ENCODE measurements around the gene PKIB.

The PKIB gene

DNA sequence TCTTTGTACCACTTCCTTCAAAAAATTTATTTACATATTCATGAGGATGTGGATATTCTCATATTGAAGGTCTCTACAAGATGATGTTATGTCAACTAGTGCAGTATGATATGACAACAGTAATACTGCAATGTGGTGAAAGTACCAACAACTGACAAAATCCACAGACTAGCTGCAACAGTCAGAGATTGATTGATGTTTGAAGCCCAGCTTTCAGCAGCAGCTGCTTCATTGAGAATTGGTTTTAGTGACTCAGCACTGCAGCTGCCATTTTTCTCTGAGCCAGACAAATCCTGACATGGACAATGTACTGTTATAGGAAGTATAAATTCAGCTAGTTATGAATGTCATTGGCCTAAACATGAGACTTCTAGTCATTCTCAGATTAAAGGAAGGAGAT, 53.8 kb downstream of the PKIB start:
- Histone ChIP-seq H3K9me3 (ENCODE audit: control insufficient read depth in 2 of 2, low read length in 2 of 2) (no peaks in the 10 kb centered on the region), H3K36me3 (ENCODE audit: control insufficient read depth in 2 of 2, insufficient read depth in 2 of 2, low read length in 2 of 2) (no peaks in the 10 kb centered on the region), H3K27ac (ENCODE audit: low read length) (no peak overlapping the region), H3K27me3 (ENCODE audit: control insufficient read depth in 1 of 2, insufficient read depth in 2 of 2, low read length in 2 of 2) (no peaks in the 10 kb centered on the region), H3K4me1 (ENCODE audit: control insufficient read depth, insufficient read depth, low read length) (no peaks in the 10 kb centered on the region), H3K4me3 (ENCODE audit: low read length in 2 of 2) (no peak overlapping the region), H3K9ac (ENCODE audit: low read length in 2 of 2) (no peak overlapping the region)

DNA sequence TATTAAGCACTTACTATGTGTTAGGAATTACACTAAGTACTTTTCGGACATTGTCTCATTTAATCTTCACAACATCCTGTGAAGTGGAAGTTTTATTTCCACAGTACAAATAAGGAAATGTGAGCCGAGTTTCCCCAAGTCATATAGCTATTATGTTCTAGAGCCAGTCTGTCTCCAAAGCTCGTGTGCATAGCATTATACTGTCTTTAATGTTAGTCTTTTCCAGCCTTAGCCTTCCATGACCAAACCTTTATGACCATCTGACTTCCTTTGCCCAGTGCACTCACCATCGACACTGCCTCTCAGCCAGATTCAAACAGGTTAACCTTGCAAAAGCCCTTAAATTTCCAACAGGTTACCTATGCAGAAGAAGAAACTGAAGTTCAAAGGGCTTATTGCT, 55.7 kb downstream of the PKIB start:
- Histone ChIP-seq H3K36me3 (ENCODE audit: control insufficient read depth in 2 of 2, insufficient read depth in 2 of 2, low read length in 2 of 2) (no peaks in the 10 kb centered on the region), H3K9me3 (ENCODE audit: control insufficient read depth in 2 of 2, low read length in 2 of 2) (no peaks in the 10 kb centered on the region), H3K4me1 (ENCODE audit: control insufficient read depth, insufficient read depth, low read length) (no peaks in the 10 kb centered on the region), H3K9ac (ENCODE audit: low read length in 2 of 2) (no peak overlapping the region), H3K27me3 (ENCODE audit: control insufficient read depth in 1 of 2, insufficient read depth in 2 of 2, low read length in 2 of 2) (no peaks in the 10 kb centered on the region), H3K4me3 (ENCODE audit: low read length in 2 of 2) (no peak overlapping the region), H3K27ac (ENCODE audit: low read length) (no peak overlapping the region)

DNA sequence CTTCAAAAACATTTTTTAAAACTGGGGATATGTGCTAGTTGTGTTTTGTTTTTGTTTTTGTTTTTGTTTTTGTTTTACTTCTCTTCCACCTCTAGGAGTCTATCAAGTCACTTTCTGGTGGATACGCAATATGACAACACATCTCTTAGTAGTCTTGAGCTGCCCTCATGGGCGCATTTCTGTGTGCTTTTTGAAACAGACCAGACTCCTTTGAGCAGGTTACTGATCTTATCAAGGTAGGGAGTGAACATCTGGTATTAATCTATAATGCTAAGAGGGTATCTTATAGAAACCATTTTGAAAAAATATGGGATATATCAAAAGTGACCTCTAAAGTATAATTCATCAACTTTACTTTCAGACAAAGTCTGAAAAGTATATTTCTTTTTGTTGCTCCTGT, 56.2 kb downstream of the PKIB start:
- H3K27ac ChIP-seq (ENCODE audit: low read length): no peak overlapping the region

DNA sequence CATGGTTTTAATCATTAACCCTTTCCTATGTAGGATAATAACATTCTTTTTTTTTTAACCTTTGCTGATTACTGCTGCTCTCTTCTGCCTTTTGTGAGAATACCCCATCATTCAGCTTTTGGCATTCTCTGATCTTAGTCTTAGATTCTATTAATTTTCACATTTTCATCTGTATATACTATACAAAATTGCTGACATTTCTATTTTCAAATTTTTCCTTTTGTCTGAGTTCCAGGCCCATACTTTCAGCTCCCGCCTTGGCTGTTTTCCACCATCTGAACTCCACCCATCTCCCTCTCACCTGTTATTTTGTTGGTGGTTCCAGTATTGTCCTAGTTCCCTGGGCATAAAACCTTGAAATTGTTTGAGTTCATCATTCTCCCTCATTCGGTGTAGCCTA, 59.2 kb downstream of the PKIB start:
- H3K27ac ChIP-seq (ENCODE audit: low read length): no peak overlapping the region

More for the DNA sequence above, 56.2 kb downstream of the PKIB start:
- Histone ChIP-seq H3K36me3 (ENCODE audit: control insufficient read depth in 2 of 2, insufficient read depth in 2 of 2, low read length in 2 of 2) (no peaks in the 10 kb centered on the region), H3K4me1 (ENCODE audit: control insufficient read depth, insufficient read depth, low read length) (no peaks in the 10 kb centered on the region), H3K9me3 (ENCODE audit: control insufficient read depth in 2 of 2, low read length in 2 of 2) (no peaks in the 10 kb centered on the region), H3K4me3 (ENCODE audit: low read length in 2 of 2) (no peak overlapping the region), H3K9ac (ENCODE audit: low read length in 2 of 2) (no peak overlapping the region), H3K27me3 (ENCODE audit: control insufficient read depth in 1 of 2, insufficient read depth in 2 of 2, low read length in 2 of 2) (no peaks in the 10 kb centered on the region)

DNA sequence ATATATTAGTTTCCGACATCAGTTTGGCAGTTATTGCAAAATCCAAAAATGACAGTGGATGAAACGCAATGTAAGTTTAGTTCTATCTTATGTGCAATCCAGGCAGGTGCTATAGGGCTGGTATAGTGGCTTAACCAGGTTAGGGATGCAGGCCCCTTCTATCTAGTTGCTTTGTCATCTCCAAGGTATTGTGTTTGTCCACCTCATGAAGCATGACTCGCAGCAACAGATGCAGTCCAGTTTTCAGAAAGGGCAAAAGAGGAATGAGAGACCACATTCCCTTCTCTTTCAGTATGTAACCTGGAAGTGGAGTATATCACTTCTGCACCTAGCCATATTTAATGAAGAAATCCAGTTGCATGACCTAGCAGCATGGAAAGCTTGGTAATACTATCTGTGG, 59.7 kb downstream of the PKIB start:
- Histone ChIP-seq H3K9me3 (ENCODE audit: control insufficient read depth in 2 of 2, low read length in 2 of 2) (no peaks in the 10 kb centered on the region), H3K27me3 (ENCODE audit: control insufficient read depth in 1 of 2, insufficient read depth in 2 of 2, low read length in 2 of 2) (no peaks in the 10 kb centered on the region), H3K9ac (ENCODE audit: low read length in 2 of 2) (no peak overlapping the region), H3K27ac (ENCODE audit: low read length) (no peak overlapping the region), H3K4me3 (ENCODE audit: low read length in 2 of 2) (no peak overlapping the region), H3K36me3 (ENCODE audit: control insufficient read depth in 2 of 2, insufficient read depth in 2 of 2, low read length in 2 of 2) (no peaks in the 10 kb centered on the region), H3K4me1 (ENCODE audit: control insufficient read depth, insufficient read depth, low read length) (no peaks in the 10 kb centered on the region)

More for the DNA sequence above, 59.2 kb downstream of the PKIB start:
- Histone ChIP-seq H3K4me1 (ENCODE audit: control insufficient read depth, insufficient read depth, low read length) (no peaks in the 10 kb centered on the region), H3K9me3 (ENCODE audit: control insufficient read depth in 2 of 2, low read length in 2 of 2) (no peaks in the 10 kb centered on the region), H3K36me3 (ENCODE audit: control insufficient read depth in 2 of 2, insufficient read depth in 2 of 2, low read length in 2 of 2) (no peaks in the 10 kb centered on the region), H3K9ac (ENCODE audit: low read length in 2 of 2) (no peak overlapping the region), H3K27me3 (ENCODE audit: control insufficient read depth in 1 of 2, insufficient read depth in 2 of 2, low read length in 2 of 2) (no peaks in the 10 kb centered on the region), H3K4me3 (ENCODE audit: low read length in 2 of 2) (no peak overlapping the region)

DNA sequence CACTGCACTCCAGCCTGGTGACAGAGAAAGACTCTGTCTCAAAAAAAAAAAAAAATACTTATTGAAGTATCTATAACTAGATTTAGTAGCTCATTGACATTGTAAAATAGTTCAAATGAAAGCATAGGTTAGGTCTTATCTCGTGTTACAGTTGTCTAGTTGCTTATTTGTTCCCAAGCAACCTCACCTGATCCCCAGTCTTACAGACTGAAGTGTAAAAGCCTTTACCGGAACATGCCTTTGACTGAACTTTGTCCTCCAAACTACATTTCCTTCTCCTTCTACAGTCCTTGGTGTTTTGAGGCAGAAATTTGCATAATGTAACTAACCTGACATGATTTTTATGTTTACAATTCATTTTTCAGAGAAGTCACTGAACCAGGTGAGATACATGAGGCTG, 61.0 kb downstream of the PKIB start:
- Histone ChIP-seq H3K36me3 (ENCODE audit: control insufficient read depth in 2 of 2, insufficient read depth in 2 of 2, low read length in 2 of 2) (no peaks in the 10 kb centered on the region), H3K4me3 (ENCODE audit: low read length in 2 of 2) (no peak overlapping the region), H3K9me3 (ENCODE audit: control insufficient read depth in 2 of 2, low read length in 2 of 2) (no peaks in the 10 kb centered on the region), H3K9ac (ENCODE audit: low read length in 2 of 2) (no peak overlapping the region), H3K27me3 (ENCODE audit: control insufficient read depth in 1 of 2, insufficient read depth in 2 of 2, low read length in 2 of 2) (no peaks in the 10 kb centered on the region), H3K4me1 (ENCODE audit: control insufficient read depth, insufficient read depth, low read length) (no peaks in the 10 kb centered on the region), H3K27ac (ENCODE audit: low read length) (no peak overlapping the region)

DNA sequence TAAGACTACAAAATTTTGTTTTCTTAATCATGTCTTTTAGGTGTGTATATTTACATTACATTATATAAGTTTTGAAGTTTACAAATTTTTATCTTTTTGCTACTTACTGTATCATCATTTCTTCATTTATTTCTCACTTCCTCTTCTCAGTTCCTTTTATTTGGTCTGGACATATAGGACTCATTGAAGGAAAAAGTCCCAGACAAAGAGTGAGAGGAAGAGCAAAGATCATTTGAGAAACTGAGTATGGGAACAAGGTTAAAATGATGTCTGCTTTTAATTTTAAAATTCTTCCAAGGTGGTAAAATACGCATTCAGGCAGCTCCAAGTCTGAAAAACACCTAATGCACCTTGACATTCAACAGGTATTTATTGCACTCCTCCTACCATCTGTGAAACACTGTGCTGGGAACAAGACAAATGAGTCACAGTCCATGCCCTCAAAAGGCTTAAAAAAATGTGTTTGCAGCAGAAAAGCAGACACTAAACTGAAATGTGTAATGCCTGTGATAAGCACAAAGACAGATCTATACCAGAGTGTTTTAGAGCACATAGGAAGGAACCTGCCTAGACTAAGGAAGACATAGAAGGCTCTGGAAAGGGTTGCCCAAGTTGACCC, 63.2 kb downstream of the PKIB start:
- H3K9ac ChIP-seq (ENCODE audit: low read length in 2 of 2): no peak overlapping the region
- no peaks in the 10 kb centered on the region for H3K9me3 ChIP-seq (ENCODE audit: control insufficient read depth in 2 of 2, low read length in 2 of 2)
- H3K4me3 ChIP-seq (ENCODE audit: low read length in 2 of 2): no peak overlapping the region
- H3K27ac ChIP-seq (ENCODE audit: low read length): no peak overlapping the region
- H3K4me1 ChIP-seq (ENCODE audit: control insufficient read depth, insufficient read depth, low read length): no peaks in the 10 kb centered on the region
- H3K27me3 ChIP-seq (ENCODE audit: control insufficient read depth in 1 of 2, insufficient read depth in 2 of 2, low read length in 2 of 2): no peaks in the 10 kb centered on the region
- no peaks in the 10 kb centered on the region for H3K36me3 ChIP-seq (ENCODE audit: control insufficient read depth in 2 of 2, insufficient read depth in 2 of 2, low read length in 2 of 2)

DNA sequence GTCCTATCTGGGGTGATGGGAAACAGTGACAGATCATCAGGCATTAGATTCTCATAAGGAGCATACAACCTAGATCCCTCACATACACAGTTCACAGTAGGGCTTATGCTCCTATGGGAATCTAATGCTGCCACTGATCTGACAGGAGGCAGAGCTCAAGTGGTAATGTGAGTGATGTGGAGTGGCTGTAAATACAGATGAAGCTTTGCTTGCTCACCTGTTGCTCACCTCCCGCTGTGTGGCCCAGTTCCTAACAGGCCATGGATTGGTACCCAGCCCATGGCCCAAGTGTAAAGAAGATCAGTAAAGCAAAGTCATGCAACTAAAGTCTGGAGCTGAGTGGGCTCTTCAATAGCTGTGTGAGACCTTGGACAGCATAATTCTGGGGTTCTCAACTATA, 65.9 kb downstream of the PKIB start:
- Histone ChIP-seq H3K36me3 (ENCODE audit: control insufficient read depth in 2 of 2, insufficient read depth in 2 of 2, low read length in 2 of 2) (no peaks in the 10 kb centered on the region), H3K27me3 (ENCODE audit: control insufficient read depth in 1 of 2, insufficient read depth in 2 of 2, low read length in 2 of 2) (no peaks in the 10 kb centered on the region), H3K27ac (ENCODE audit: low read length) (no peak overlapping the region), H3K4me3 (ENCODE audit: low read length in 2 of 2) (no peak overlapping the region), H3K9ac (ENCODE audit: low read length in 2 of 2) (no peak overlapping the region), H3K4me1 (ENCODE audit: control insufficient read depth, insufficient read depth, low read length) (no peaks in the 10 kb centered on the region), H3K9me3 (ENCODE audit: control insufficient read depth in 2 of 2, low read length in 2 of 2) (no peaks in the 10 kb centered on the region)

DNA sequence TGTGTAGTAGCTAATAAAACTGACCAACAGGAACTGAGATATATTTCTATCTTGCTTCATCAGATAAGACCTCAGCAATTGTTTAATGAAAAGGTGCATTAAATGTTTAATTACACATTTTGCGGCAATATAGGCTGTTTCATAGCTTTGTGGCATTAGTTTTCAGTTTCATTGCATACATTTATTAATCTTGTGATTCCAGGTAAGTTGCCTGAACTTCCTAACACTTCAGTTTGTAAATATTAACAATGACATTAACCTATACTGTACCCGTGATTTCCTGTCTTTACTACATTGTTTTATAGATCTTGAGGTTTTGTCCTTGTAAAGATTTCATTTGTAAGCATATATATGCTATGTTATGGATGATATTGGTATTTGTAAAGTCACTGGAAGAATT, 66.5 kb downstream of the PKIB start:
- Histone ChIP-seq H3K9me3 (ENCODE audit: control insufficient read depth in 2 of 2, low read length in 2 of 2) (no peaks in the 10 kb centered on the region), H3K9ac (ENCODE audit: low read length in 2 of 2) (no peak overlapping the region), H3K27me3 (ENCODE audit: control insufficient read depth in 1 of 2, insufficient read depth in 2 of 2, low read length in 2 of 2) (no peaks in the 10 kb centered on the region), H3K4me1 (ENCODE audit: control insufficient read depth, insufficient read depth, low read length) (no peaks in the 10 kb centered on the region), H3K4me3 (ENCODE audit: low read length in 2 of 2) (no peak overlapping the region), H3K27ac (ENCODE audit: low read length) (no peak overlapping the region), H3K36me3 (ENCODE audit: control insufficient read depth in 2 of 2, insufficient read depth in 2 of 2, low read length in 2 of 2) (no peaks in the 10 kb centered on the region)

DNA sequence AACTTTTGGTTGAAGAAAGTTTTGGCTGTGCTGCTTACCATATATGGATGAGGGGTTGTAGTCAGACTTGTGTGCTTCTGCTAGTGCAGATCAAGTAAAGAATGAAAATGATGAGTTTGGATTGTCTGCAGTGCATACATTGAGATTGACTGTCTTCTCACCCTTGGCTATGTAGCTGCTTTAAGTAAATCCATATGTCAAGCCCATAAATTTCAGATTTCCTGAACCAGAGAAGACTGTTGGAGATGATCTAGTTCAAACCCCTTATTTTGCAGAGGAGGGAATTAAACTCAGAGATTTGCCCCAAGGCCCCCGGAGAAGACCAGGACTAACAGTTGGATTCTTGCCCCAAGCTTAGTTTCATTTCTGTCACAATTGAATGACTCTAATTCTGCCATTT, 67.2 kb downstream of the PKIB start:
- Histone ChIP-seq H3K27ac (ENCODE audit: low read length) (no peak overlapping the region), H3K4me1 (ENCODE audit: control insufficient read depth, insufficient read depth, low read length) (no peaks in the 10 kb centered on the region), H3K4me3 (ENCODE audit: low read length in 2 of 2) (no peak overlapping the region), H3K9me3 (ENCODE audit: control insufficient read depth in 2 of 2, low read length in 2 of 2) (no peaks in the 10 kb centered on the region), H3K27me3 (ENCODE audit: control insufficient read depth in 1 of 2, insufficient read depth in 2 of 2, low read length in 2 of 2) (no peaks in the 10 kb centered on the region), H3K9ac (ENCODE audit: low read length in 2 of 2) (no peak overlapping the region), H3K36me3 (ENCODE audit: control insufficient read depth in 2 of 2, insufficient read depth in 2 of 2, low read length in 2 of 2) (no peaks in the 10 kb centered on the region)

DNA sequence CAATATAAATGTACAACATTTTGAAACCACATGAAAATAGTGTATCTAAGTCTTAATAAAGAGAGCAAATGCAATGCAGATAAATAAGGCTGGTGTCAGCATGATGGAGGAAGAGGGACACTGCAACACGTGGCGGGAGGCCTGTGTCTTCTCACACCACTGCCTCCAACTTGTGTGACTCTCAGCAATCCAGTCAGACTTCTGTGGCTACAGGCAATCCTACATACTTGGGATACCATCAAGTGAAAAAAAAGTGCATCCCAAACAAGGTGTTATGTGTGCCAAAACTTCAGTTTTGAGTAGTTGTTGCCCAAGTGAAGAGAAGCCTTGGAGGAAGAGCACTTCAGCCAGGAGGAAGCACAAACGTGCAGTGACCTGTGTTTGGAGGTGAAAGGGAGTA, 68.6 kb downstream of the PKIB start:
- no peak overlapping the region for H3K9ac ChIP-seq (ENCODE audit: low read length in 2 of 2)

More for the DNA sequence above, 68.6 kb downstream of the PKIB start:
- H3K4me1 ChIP-seq (ENCODE audit: control insufficient read depth, insufficient read depth, low read length): no peaks in the 10 kb centered on the region
- no peaks in the 10 kb centered on the region for H3K27me3 ChIP-seq (ENCODE audit: control insufficient read depth in 1 of 2, insufficient read depth in 2 of 2, low read length in 2 of 2)
- no peak overlapping the region for H3K4me3 ChIP-seq (ENCODE audit: low read length in 2 of 2)
- H3K9me3 ChIP-seq (ENCODE audit: control insufficient read depth in 2 of 2, low read length in 2 of 2): no peaks in the 10 kb centered on the region
- no peaks in the 10 kb centered on the region for H3K36me3 ChIP-seq (ENCODE audit: control insufficient read depth in 2 of 2, insufficient read depth in 2 of 2, low read length in 2 of 2)
- H3K27ac ChIP-seq (ENCODE audit: low read length): no peak overlapping the region
